Neural progenitor cell (in vitro differentiated cells): Measurements from ENCODE around the gene PYGM.

Source experiments
- CTCF ChIP-seq: fragments of 200-600 bp; sonication (generic); IDR thresholded peaks from 2 replicates; pipeline ENCODE4 v1.5.1; 2017; ENCODE audit warnings: antibody characterized with exemption, mild to moderate bottlenecking
- EZH2phosphoT487 ChIP-seq: fragments of 200-600 bp; sonication (generic); IDR thresholded peaks from 2 replicates; pipeline ENCODE4 v1.6.1; 2017; ENCODE audit warnings: antibody characterized with exemption

- TF ChIP-seq CTCF (no peak), EZH2phosphoT487 (no peak)
Measured at GRCh38 chr11:64770120-64770519, 10.3 kb upstream of the PYGM start.
